HK-2 (cell line): ENCODE results near the gene PIWIL1.

Source experiments
- DNase-seq: peaks from one replicate; pipeline ENCODE4 v3.0.0-alpha.2; 2018; ENCODE audit not compliant: unreplicated experiment

Gene PIWIL1

GRCh38 chr12:130337488-130338303, at the start of gene PIWIL1:
PIWIL1 (plus strand) TSS chr12:130337887; CDS start chr12:130342592, 4,705 bp downstream.
- DNase-seq = no peak

GRCh38 chr12:130288206-130288605, 49.5 kb upstream of the PIWIL1 start:
- no peak for DNase-seq

- no peak for DNase-seq
Measured at GRCh38 chr12:130288691-130289090, 49.0 kb upstream of the PIWIL1 start.

GRCh38 chr12:130290114-130290513, 47.6 kb upstream of the PIWIL1 start:
- no peak for DNase-seq

GRCh38 chr12:130298322-130299021, 39.2 kb upstream of the PIWIL1 start:
- no peak for DNase-seq

- no peak for DNase-seq
Measured at GRCh38 chr12:130299574-130299973, 38.1 kb upstream of the PIWIL1 start.

- no peak for DNase-seq
Measured at GRCh38 chr12:130300090-130300489, 37.6 kb upstream of the PIWIL1 start.

GRCh38 chr12:130300737-130301535, 36.8 kb upstream of the PIWIL1 start:
- DNase-seq = no peak

- no peak for DNase-seq
Measured at GRCh38 chr12:130301559-130301958, 36.1 kb upstream of the PIWIL1 start.

- DNase-seq = no peak
Measured at GRCh38 chr12:130303781-130304180, 33.9 kb upstream of the PIWIL1 start.

- DNase-seq = no peak
Measured at GRCh38 chr12:130307859-130308258, 29.8 kb upstream of the PIWIL1 start.

- no peak for DNase-seq
Measured at GRCh38 chr12:130308393-130308792, 29.3 kb upstream of the PIWIL1 start.

- DNase-seq = no peak
Measured at GRCh38 chr12:130316251-130316650, 21.4 kb upstream of the PIWIL1 start.

GRCh38 chr12:130320536-130320935, 17.2 kb upstream of the PIWIL1 start:
- no peak for DNase-seq

- no peak for DNase-seq
Measured at GRCh38 chr12:130322263-130322662, 15.4 kb upstream of the PIWIL1 start.

- DNase-seq = no peak
Measured at GRCh38 chr12:130330685-130331084, 7.0 kb upstream of the PIWIL1 start.

- DNase-seq = no peak
Measured at GRCh38 chr12:130331146-130331545, 6.5 kb upstream of the PIWIL1 start.

GRCh38 chr12:130333341-130333740, 4.3 kb upstream of the PIWIL1 start:
- no peak for DNase-seq

GRCh38 chr12:130334399-130334798, 3.3 kb upstream of the PIWIL1 start:
- no peak for DNase-seq

- DNase-seq = no peak
Measured at GRCh38 chr12:130334937-130335336, 2.8 kb upstream of the PIWIL1 start.

GRCh38 chr12:130335517-130336392, 1.9 kb upstream of the PIWIL1 start:
- DNase-seq = peak; percentile 11
